CD4-positive, alpha-beta T cell treated with Interleukin-17A for 1 hour (primary cell): ENCODE results near the gene ENOSF1.
A peak's percentile ranks its signal among the peaks of the same experiment; 100 is the strongest.

ENCODE experiments used
- DNase-seq: peaks from one replicate; pipeline ENCODE4 v3.0.0-alpha.2; 2020

Gene ENOSF1

DNA sequence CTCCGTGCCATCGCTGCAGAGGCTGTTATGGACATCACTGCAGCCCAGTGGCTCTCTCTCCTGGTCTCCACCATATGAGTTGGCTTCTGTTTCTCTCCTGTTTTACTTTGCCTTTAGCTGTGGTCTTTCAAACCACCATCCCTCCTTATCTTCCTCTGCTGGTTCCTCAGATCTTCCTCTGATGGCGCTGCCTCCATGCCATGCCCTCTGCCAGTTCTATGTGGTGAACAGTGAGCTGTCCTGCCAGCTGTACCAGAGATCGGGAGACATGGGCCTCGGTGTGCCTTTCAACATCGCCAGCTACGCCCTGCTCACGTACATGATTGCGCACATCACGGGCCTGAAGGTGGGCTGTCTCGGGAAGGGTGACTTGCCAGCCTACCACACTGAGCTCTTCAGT is 41.9 kb downstream of the ENOSF1 start:
- DNase-seq = no peak

DNA sequence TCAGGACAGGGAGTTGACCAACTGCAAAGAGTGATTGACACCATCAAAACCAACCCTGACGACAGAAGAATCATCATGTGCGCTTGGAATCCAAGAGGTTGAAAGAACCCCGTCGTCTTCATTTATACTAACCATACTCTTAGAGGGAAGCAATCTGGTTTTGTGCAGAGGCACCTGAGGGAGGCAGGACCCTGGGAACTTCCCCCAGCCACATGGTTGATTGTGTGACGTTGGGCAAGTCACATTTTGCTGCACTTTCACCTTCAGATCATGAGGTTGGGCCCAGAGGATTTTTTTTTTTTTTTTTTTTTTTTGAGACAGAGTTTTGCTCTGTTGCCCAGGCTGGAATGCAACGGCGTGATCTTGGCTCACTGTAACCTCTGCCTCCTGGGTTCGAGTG is 43.4 kb downstream of the ENOSF1 start:
- DNase-seq = no peak

DNA sequence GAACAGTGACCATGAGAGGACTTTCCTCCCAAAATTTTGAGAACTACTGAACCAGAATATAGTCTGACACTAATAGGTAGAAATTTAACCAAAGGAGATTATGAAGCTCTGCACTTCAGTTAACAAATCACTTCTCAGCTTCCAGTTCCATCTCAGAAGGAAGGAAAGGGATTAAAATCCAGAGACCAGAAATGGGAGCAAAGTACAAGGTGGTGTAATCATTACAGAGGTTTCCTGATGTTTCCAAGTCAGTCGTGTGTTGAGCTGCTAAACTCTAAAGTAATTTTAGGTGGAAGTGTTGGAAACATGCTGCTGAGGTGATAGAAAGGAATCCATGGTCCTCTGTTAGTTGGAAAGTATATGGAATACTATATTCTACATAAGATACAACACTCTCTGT is 44.2 kb downstream of the ENOSF1 start:
- no peak for DNase-seq

DNA sequence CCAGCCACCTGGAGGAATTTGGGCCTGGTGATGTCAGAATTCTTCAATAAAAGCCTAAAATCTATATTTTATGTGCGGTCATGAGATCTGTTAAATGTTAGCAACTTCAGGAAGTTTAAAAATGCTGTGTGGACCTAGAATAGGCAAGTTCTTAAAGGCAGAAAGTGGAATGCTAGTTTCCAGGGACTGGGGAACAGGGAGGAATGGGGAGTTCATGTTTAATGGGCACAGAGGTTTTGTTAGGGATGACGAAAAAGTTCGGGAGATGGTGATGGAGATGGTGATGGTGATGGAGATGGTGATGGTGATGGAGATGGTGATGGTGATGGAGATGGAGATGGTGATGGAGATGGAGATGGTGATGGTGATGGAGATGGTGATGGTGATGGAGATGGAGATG is 45.8 kb downstream of the ENOSF1 start:
- DNase-seq = no peak

DNA sequence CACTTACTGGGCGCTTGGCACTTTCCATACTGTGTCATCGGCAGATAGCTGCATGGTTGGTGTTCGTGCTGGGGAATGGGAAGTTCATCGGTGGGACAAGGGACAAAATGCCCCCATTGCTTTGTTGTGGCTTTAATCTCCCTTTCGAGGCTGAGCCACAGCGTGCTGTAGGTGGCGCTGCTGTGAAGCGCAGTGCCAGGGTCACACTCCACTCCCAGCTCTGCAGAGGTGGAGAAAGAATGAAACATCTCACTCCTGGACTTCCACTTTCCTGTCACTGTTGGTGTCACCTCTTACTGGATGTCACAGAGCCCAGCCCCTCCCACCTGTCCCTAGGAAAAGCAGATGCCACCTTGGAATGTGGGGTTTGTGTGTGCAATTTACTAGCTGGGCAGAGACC is 46.3 kb downstream of the ENOSF1 start:
- no peak for DNase-seq

DNA sequence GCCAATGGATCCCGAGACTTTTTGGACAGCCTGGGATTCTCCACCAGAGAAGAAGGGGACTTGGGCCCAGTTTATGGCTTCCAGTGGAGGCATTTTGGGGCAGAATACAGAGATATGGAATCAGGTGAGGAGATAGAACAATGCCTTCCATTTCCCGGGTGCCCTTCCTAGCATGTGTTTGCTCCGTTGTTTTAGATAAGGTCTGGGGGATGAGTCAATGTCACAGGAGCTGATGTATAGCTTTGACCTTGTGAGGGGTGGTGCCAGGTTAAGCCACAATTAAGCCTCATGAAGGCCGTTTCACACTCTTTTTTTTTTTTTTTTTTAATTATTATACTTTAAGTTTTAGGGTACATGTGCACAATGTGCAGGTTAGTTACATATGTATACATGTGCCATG is 50.2 kb downstream of the ENOSF1 start:
- no peak for DNase-seq

DNA sequence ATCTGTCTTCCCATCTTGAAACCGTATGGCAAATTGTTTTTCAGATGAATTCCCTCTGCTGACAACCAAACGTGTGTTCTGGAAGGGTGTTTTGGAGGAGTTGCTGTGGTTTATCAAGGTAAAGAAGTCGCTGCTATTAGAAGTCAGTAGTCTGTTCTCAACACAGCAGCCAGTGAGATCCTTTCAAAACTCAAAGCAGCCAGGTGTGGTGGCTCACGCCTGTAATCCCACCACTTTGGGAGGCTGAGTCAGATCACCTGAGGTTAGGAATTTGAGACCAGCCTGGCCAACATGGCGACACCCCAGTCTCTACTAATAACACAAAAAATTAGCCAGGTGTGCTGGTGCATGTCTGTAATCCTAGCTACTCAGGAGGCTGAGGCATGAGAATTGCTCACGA is 52.8 kb downstream of the ENOSF1 start:
- no peak for DNase-seq

DNA sequence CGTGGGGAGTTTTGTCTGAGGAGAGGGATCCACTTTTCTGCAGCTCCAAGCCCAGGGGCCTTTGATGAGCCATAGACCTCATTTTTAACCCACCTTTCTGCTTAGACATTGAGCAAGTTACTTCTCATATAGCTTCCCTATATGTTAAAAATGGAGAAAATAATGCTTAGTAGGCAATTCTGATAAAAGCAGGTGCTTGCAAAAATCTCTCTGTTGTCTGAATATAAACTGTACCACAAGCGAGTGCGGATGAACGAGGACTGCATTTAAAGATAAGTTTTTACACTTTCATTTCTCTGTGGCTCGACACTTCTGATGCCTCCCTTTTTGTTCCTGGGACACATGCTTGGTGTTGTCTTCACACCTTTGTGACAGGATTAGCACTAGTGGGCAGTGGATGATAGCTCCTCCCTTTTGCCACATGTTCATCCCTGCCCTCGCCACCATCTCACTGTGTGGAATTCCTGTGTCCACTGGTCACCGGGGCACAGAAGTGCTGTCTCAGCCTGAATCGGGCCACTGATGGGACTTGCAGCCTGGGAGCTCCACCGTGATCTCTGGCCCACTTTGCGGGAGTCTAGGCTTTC is 53.4 kb downstream of the ENOSF1 start:
- no peak for DNase-seq

DNA sequence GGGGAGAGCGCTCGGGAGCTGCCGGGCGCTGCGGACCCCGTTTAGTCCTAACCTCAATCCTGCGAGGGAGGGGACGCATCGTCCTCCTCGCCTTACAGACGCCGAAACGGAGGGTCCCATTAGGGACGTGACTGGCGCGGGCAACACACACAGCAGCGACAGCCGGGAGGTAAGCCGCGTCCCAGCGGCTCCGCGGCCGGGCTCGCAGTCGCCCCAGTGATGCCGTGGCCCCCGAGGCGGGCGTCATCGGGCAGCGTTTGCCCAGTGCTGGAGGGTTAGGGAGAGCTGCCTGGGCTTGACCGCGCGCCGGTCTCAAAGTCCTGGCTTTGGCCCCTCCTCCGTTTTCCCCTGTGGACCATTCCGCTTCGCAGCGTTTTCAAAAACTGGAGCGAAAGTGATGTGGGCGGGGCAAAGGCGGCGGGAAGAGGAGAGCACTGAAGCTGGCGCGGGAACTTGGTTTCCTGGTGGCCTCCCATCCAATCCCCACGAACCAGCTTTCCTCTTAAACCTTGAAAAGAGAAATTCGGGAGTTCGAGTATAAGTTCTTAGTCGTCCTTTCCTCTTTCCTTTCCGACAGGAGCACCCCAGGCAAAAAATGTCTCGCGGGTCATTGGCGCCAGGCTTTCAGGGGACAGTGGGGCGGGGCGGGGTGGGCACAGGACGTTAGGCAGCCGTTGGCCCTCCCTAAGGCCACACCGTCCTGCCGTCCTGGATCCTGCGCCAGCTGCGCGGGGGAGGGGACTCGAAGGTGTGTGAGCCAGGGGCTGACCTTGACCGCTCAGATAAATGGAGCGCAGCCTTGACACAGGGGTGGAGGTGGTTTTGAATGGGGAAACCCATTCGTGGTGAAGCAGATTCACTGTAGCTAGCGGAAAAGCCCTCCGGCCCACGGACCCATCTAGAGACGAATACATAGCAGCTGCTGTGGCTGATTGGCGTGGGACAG is 54.2 kb downstream of the ENOSF1 start:
- DNase-seq = peak; percentile 49

DNA sequence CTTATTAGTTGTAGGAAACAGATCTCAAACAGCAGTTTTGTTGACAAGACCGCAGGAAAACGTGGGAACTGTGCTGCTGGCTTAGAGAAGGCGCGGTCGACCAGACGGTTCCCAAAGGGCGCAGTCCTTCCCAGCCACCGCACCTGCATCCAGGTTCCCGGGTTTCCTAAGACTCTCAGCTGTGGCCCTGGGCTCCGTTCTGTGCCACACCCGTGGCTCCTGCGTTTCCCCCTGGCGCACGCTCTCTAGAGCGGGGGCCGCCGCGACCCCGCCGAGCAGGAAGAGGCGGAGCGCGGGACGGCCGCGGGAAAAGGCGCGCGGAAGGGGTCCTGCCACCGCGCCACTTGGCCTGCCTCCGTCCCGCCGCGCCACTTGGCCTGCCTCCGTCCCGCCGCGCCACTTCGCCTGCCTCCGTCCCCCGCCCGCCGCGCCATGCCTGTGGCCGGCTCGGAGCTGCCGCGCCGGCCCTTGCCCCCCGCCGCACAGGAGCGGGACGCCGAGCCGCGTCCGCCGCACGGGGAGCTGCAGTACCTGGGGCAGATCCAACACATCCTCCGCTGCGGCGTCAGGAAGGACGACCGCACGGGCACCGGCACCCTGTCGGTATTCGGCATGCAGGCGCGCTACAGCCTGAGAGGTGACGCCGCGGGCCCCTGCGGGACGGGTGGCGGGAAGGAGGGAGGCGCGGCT is 55.0 kb downstream of the ENOSF1 start, which contains the start of gene TYMS:
TSS of gene TYMS (plus strand) at position 343 of the 690 bp plus-strand sequence. CDS start at position 433, 90 bp downstream.
- DNase-seq = peak; percentile 13

DNA sequence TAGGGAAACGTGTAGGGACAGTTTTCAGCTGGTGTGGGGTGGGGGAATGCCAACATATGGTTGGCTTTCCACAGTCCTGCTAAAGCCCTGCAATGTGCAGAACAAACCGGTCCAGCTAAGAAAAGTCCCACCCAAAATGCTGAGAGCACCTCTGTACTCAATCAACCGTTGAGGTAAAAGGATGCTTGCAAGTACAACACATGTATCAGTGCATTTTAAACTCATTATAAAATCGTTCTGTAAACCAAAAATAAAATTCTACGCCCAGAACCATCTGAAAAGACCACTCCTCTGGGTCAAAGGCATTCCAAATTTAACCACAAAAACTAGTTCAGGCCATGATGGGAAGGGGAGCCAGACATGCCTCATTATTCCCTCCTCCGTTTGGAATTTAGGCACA is 57.0 kb downstream of the ENOSF1 start:
- no peak for DNase-seq

DNA sequence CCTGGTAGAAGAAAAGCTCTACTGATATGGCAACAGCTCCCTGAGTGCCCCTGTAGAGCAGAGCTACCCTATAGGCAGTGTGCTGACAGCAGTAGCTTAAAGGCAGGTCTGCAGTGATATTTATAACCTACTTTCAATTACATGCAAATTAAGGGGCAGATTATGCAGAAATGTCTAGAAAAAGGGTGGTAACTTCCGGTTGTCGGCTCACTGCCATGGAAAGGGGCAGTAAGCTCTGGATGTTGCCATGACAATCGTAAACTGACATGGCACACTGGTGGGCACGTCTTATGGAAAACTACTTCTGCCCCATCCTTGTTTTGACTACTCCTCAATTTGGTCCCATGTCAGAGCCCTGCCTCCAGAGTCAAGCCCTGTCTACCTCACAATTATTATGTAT is 57.8 kb downstream of the ENOSF1 start:
- DNase-seq = no peak

DNA sequence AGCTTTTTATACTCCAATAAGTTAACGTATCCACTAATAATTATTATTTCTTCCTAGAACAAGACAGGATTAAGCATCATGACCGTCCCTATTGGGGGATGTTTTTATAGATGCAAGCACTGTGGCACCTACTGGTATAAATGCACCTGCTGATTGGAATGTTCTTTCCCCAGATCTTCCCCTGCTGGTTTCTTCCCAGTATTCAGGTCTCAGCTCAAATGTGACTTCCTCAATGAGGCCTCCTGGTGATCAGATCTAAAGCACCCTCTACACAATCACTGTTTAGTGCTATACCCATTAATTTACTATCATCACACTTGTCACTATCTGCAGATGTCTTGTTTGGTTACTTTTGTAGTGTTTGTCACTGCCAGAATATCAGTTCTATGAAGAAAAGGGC is 58.9 kb downstream of the ENOSF1 start:
- no peak for DNase-seq

DNA sequence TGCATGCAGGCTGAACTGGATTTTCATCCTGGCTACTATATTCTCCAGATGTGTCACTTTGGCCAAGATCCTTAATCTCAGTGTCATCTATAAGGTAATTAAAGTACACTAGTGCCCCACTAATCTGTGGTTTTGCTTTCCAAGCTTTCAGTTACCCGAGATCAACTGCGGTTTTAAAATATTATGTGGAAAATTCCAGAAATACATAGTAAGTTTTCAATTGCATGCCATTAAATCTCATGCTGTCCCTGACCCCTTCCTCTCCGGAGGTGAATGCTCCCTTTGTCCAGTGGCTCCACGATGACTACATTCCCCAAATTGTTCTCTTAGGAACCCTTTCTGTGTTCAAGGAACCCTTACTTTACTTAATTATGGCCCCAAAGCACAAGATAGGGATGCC is 60.3 kb downstream of the ENOSF1 start:
- no peak for DNase-seq

DNA sequence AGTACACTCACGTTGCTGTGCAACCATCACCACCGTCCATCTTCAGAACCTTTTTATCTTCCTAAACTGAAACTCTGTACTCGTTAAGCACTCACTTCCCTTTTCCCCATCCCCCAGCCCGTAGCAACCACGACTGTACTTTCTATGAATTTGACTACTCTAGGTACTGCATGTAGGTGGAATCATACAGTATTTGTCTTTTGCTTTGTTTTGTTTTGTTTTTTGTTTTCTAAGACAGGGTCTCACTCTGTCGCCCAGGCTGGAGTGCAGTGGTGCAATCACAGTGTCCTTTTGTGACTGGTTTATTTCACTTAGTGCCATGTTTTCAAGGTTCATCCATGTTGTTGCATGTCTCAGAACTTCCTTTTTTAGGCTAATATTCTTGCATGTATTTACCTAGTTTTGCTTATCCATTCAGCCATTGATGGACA is 62.0 kb downstream of the ENOSF1 start:
- DNase-seq = peak; percentile 24

DNA sequence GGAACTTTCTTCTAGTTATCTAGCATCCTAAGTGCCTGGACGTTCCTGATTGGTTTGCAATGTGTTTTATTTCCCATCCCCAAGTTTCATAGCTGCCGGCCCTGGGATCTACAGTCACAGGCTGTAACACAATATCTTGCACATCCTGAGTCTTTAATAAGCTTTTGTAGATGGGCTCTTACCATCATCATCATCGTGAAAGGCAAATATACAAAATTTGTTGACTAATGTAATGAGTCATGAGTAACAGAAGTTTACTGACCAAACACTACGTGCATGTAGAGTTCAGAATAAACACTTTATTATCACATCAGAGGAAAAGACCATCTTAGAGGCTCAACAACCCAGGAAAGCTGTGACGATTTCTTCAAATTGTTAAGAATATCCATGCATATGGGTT is 63.1 kb downstream of the ENOSF1 start:
- no peak for DNase-seq

DNA sequence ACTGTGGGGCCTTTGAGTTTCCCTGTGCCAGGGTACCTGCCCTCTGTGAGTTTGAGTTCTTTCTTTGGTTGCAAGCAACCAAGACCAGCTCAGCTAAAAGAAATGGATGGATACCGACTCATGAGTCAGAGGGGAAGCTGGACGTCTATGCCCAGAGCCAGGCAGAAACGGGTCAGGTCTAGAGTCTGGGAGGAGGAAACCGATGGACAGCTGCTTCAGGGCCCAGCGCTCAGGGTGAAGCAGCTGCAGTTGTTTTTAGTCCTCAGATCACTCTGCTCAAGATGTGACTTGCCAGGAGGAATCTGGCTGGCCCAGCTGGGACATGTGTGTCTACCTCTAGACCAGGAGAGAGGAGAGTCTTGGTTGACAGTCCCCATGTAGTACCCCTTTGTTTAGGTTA is 65.1 kb downstream of the ENOSF1 start:
- no peak for DNase-seq

DNA sequence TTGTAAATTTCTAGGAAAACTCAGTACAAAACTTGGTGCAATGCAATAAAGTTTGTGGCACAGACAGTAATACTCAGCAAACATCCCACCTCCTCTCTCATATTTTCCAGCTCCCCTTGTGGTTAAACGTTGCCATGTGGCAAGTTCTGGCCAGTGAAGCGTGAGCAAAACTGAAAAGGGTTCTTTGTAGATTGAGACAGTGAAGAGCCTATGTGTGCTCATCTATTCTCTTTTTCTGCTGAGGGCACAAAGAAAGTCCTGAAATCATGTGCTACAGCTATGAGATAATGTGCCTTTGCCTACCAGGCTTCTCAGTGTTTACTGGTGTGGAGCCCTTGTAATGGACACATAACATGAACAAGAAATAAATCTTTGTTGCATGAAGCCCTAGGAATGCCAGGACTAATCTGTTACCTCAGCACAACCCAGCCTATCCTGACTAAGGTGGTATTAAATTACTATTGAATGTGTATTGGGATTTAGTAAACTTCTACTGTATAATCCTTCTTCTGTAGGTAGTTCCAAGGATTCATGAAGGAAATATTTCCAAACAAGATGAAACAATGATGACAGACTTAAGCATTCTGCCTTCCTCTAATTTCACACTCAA is 67.9 kb downstream of the ENOSF1 start:
- no peak for DNase-seq

DNA sequence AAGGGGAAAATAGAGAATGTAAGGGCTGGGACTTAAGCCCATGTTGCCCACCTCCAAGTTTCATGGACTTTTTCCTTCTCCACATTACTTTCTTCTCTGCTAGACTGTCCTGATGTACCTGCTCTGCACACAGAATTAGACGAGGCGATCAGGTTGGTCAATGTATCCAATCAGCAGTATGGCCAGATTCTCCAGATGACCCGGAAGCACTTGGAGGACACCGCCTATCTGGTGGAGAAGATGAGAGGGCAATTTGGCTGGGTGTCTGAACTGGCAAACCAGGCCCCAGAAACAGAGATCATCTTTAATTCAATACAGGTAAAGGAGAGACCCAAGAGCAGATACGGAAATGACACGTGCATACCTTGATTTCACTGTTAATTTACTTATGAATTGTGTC is 71.2 kb downstream of the ENOSF1 start:
- DNase-seq = no peak

DNA sequence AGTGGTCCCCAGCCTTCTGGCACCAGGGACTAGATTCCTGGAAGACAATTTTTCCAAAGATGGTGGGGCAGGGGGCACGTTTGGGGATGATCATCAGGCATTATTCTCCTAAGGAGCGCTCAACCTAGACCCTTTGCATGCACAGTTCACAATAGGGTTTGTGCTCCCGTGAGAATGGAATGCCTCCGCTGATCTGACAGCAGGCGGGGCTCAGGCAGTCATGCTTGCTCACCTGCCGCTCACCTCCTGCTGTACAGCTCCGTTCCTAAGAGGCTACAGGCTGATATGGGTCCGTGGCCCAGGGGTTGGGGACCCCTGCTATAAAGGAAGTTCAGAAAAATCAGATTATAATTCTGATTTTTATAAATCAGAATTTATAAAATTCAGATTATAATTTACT is 77.3 kb downstream of the ENOSF1 start:
- no peak for DNase-seq

DNA sequence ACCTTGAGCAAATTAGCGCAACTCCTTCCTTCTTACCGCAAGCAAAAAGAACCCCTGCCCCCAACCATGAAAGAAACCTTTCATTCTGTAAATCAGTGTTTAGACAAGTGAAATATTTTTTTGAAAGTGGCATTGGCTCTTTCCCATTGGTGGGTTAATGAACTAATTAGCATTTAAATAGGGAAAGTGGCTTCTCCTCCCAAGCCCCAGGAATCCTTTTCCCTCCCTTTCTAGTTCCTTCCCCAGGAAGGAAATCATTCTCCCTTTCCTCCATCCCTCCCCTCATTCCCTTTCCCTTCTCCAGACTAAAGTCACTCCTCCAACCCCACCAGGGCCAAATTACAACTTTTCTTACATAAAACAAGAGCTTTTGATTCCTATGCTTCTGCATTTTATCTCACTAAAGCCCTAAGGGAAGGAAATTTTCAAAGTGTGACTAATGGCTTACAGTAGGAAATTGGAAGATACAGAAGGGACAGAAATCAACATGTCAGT is 77.8 kb downstream of the ENOSF1 start:
- no peak for DNase-seq

DNA sequence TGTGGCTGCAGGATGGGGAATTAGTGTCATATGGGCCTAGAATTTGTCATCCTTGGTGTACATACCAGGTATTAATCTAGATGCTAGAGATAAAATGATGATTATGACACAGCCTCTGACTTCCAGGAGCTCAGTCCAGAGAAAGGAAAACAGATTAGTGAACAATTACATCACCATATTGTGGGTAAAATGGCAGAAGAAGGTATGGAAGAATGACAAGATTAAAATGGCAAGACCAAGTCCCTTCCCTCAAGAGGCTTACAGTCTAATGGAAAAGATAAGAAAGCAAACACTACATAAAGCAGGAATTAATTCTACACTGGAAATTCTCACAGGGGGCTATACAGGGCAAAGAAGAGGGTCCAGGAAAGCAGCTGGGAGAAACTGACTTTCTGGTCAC is 80.9 kb downstream of the ENOSF1 start:
- DNase-seq = no peak
